ENCODE data around the gene MB. TPM values are rescaled to one million over a fixed set of nuclear protein-coding genes. Genes with fewer than 3 reads are reported as not detected.
A peak's percentile ranks its signal among the peaks of the same experiment; 100 is the strongest.

The MB gene
- total RNA-seq, 2 donors from 2014 or later: 1.4 to 2.6 TPM

DNA sequence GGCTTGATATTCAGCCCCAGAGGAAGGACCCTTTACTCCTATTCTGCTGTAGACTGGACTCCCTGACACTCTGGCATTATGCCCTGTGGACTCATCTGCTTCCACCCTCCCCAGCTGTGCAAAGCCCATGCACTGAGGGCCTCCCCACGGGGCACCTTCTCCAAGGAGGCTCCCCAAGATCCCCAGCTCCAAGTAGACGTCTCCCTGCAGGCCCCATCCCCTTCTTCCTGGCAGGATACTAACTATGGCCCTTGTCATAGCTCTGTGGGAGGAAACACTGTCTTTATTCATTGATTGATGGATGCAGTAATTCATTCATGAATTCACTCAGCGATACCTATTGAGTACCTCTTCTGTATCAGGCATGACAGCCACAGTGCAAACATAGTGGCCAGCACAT, 15.8 kb upstream of the MB start:
- Mint-ChIP-seq H3K27ac (no peak overlapping the region), H3K4me3 (no peak overlapping the region), H3K9me3 (no peaks in the 10 kb centered on the region), H3K36me3 (ENCODE audit: low read depth) (no peaks in the 10 kb centered on the region), H3K27me3 (ENCODE audit: insufficient read depth) (peaks cover 8% of the 10 kb centered on the region), H3K4me1 (peaks cover 8% of the 10 kb centered on the region)
- Histone ChIP-seq H3K4me3 (ENCODE audit: low read length) (no peak overlapping the region), H3K9ac (ENCODE audit: extremely low read depth, low read length, poor library complexity, severe bottlenecking) (no peak overlapping the region), H3K36me3 (ENCODE audit: control insufficient read depth, insufficient read depth, low read length) (no peaks in the 10 kb centered on the region), H3K27me3 (ENCODE audit: control insufficient read depth, insufficient read depth, low read length, poor library complexity, severe bottlenecking) (no peaks in the 10 kb centered on the region), H3K4me1 (ENCODE audit: control insufficient read depth, insufficient read depth, low read length) (no peaks in the 10 kb centered on the region), H3K9me3 (ENCODE audit: control insufficient read depth, low read length) (no peaks in the 10 kb centered on the region), H3K27ac (ENCODE audit: low read depth, low read length) (peak overlapping the region; percentile 44)
- no peak for DNase-seq
- WGBS, 2 experiments (ENCODE audit: insufficient coverage in 1 of 2, insufficient read length in 1 of 2): 66 to 88% methylated on average over 3 of the region's 3 CpGs
- TF ChIP-seq, protein P1, sequence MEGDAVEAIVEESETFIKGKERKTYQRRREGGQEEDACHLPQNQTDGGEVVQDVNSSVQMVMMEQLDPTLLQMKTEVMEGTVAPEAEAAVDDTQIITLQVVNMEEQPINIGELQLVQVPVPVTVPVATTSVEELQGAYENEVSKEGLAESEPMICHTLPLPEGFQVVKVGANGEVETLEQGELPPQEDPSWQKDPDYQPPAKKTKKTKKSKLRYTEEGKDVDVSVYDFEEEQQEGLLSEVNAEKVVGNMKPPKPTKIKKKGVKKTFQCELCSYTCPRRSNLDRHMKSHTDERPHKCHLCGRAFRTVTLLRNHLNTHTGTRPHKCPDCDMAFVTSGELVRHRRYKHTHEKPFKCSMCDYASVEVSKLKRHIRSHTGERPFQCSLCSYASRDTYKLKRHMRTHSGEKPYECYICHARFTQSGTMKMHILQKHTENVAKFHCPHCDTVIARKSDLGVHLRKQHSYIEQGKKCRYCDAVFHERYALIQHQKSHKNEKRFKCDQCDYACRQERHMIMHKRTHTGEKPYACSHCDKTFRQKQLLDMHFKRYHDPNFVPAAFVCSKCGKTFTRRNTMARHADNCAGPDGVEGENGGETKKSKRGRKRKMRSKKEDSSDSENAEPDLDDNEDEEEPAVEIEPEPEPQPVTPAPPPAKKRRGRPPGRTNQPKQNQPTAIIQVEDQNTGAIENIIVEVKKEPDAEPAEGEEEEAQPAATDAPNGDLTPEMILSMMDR (conservative IDR thresholded peaks at IDR 0.05): no peak

DNA sequence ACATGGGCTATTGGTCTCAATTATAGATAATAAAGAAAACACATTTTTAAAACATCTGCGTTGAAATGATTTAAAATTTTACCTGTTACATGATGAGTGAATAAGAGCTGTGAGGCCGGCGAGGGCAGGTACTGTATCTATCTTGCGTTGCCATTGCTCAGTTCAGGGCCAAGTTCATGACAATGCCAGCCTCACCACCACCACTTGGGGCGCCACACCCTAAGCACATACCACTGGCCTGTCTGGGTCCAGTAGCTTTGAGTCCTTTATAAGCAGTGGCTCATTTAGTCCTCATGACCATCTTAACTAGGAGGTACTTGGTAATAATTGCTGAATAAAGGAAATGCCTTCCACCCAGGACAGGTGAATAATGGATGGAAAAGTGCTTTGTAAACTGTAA, 14.5 kb upstream of the MB start:
- no peaks in the 10 kb centered on the region for H3K36me3 ChIP-seq (ENCODE audit: control insufficient read depth, insufficient read depth, low read length)
- H3K4me1 ChIP-seq (ENCODE audit: control insufficient read depth, insufficient read depth, low read length): no peaks in the 10 kb centered on the region
- 69% methylated on average over 5 of the region's 5 CpGs; no CpG with 5 or more reads in 1 of the 2 experiments for WGBS, 2 experiments (ENCODE audit: insufficient coverage in 1 of 2, insufficient read length in 1 of 2)
- no peak overlapping the region for H3K4me3 ChIP-seq (ENCODE audit: low read length)
- H3K27ac Mint-ChIP-seq: no peak overlapping the region
- H3K27me3 Mint-ChIP-seq (ENCODE audit: insufficient read depth): peaks cover 10% of the 10 kb centered on the region
- H3K27me3 ChIP-seq (ENCODE audit: control insufficient read depth, insufficient read depth, low read length, poor library complexity, severe bottlenecking): no peaks in the 10 kb centered on the region
- no peak overlapping the region for H3K9ac ChIP-seq (ENCODE audit: extremely low read depth, low read length, poor library complexity, severe bottlenecking)
- no peaks in the 10 kb centered on the region for H3K36me3 Mint-ChIP-seq (ENCODE audit: low read depth)
- TF ChIP-seq, protein P1 (conservative IDR thresholded peaks at IDR 0.05): peak; percentile 92
- H3K4me3 Mint-ChIP-seq: no peak overlapping the region
- peaks cover 6% of the 10 kb centered on the region for H3K4me1 Mint-ChIP-seq
- DNase-seq: peak; percentile 93
- no peaks in the 10 kb centered on the region for H3K9me3 Mint-ChIP-seq
- no peaks in the 10 kb centered on the region for H3K9me3 ChIP-seq (ENCODE audit: control insufficient read depth, low read length)
- no peak overlapping the region for H3K27ac ChIP-seq (ENCODE audit: low read depth, low read length)

DNA sequence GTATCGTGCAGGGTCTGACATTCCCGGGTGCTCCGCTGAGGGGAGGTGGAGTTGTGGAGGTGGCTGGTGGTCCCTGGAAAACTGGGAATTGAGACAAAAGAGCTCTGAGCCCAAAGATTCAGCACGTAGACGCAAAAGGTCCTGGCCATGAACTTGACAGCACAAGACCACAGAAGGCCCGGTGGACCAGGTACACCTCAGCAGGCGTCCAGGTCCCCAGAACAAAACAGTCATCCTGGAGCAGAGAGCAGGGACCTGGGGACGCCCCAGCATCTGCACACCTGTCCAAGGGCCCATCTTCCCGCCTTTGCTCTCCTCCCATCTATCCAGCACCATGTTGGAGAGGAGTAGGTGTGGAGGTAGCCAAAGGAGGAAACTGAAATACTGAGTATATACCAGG, 13.8 kb upstream of the MB start:
- Mint-ChIP-seq H3K4me1 (peaks cover 6% of the 10 kb centered on the region), H3K27ac (no peak overlapping the region), H3K27me3 (ENCODE audit: insufficient read depth) (peaks cover 10% of the 10 kb centered on the region), H3K9me3 (no peaks in the 10 kb centered on the region), H3K4me3 (no peak overlapping the region), H3K36me3 (ENCODE audit: low read depth) (no peaks in the 10 kb centered on the region)
- no peak overlapping the region for H3K27ac ChIP-seq (ENCODE audit: low read depth, low read length)
- no peak overlapping the region for H3K9ac ChIP-seq (ENCODE audit: extremely low read depth, low read length, poor library complexity, severe bottlenecking)
- H3K36me3 ChIP-seq (ENCODE audit: control insufficient read depth, insufficient read depth, low read length): no peaks in the 10 kb centered on the region
- no peak for DNase-seq
- no peaks in the 10 kb centered on the region for H3K9me3 ChIP-seq (ENCODE audit: control insufficient read depth, low read length)
- TF ChIP-seq, protein P1 (conservative IDR thresholded peaks at IDR 0.05): no peak
- H3K4me1 ChIP-seq (ENCODE audit: control insufficient read depth, insufficient read depth, low read length): no peaks in the 10 kb centered on the region
- no peaks in the 10 kb centered on the region for H3K27me3 ChIP-seq (ENCODE audit: control insufficient read depth, insufficient read depth, low read length, poor library complexity, severe bottlenecking)
- 96 to 100% methylated on average over 2 to 8 of the region's 9 CpGs for WGBS, 2 experiments (ENCODE audit: insufficient coverage in 1 of 2, insufficient read length in 1 of 2)
- H3K4me3 ChIP-seq (ENCODE audit: low read length): no peak overlapping the region

Measured in endodermal cell (in vitro differentiated cells).